Skeletal muscle cell (primary cell): ENCODE measurements around the gene CENPF.
"Not testable (repeated sequence)": the region's sequence is repeated elsewhere in the genome, so short reads cannot be mapped to it uniquely, and the experiment has no call there.

ENCODE experiments used
- DNase-seq: peaks from one replicate; pipeline ENCODE4 v3.0.0-alpha.2; 2010; ENCODE audit warnings: low read depth
- H3K4me3 ChIP-seq: 2 replicates; pipeline ENCODE4 v1.5.1; 2011; ENCODE audit warnings: low read depth, mild to moderate bottlenecking, control low read depth, low read length, moderate library complexity

The CENPF gene

DNA sequence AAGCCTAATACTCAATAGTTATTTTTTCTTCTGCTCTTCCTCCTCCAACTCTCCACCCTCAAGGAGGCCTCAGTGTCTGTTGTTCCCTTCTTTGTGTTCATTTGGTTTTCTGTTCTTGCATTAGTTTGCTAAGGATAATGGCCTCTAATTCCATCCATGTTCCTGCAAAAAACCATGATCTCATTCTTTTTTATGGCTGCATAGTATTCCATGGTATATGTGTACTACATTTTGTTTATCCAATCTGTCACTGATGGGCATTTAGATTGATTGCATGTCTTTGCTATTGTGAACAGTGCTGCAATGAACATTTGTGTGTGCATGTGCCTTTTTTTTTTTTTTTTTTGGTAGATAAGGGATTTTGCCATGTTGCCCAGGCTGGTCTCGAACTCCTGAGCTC lies 6.7 kb downstream of the CENPF start:
- no peak overlapping the region for H3K4me3 ChIP-seq

GRCh38 chr1:214610136-214610535 lies 7.1 kb downstream of the CENPF start:
- not testable (repeated sequence) for DNase-seq, H3K4me3 ChIP-seq

More for the DNA sequence above, 6.7 kb downstream of the CENPF start:
- DNase-seq, result no peak

- H3K4me3 ChIP-seq, result no peak overlapping the region
- DNase-seq, result no peak
Measured at GRCh38 chr1:214615109-214615508, 12.1 kb downstream of the CENPF start.

DNA sequence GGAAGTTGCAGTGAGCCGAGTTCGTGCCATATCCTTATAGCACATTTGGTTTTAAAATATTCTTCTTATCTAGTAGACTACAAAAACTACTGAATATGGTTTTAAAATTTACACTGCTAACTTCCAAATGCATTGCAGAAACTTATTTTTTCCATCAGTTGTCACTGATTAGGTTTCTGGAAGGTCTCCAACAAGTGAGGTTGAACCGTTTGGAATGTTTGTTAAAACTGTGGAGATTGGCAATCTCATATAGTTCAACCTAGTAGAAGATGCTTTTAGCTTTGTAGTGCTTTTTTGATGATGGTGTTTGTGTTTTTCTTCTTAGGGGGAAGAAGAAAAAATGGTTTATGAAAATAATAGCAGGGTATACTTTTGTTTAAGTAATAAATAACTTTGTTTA lies 12.9 kb downstream of the CENPF start:
- no peak overlapping the region for H3K4me3 ChIP-seq
- DNase-seq, result no peak

DNA sequence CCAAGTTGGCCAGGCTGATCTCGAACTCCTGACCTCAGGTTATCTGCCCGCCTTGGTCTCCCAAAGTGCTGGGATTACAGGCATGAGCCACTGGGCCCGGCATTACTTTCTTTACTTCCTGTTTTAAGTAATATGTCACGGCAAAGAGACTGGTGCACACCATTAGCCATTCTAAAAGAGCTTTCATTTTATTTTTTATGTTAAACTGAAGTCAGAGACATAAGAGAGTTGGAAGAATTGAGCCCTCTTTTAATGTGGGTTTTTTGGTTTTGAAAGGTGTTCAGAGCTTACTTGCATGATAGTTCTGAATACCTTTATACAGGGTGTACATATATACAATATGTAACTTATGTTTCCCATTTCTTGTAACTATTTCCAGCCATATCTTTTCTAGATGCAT lies 14.3 kb downstream of the CENPF start:
- no peak for DNase-seq
- no peak overlapping the region for H3K4me3 ChIP-seq

DNA sequence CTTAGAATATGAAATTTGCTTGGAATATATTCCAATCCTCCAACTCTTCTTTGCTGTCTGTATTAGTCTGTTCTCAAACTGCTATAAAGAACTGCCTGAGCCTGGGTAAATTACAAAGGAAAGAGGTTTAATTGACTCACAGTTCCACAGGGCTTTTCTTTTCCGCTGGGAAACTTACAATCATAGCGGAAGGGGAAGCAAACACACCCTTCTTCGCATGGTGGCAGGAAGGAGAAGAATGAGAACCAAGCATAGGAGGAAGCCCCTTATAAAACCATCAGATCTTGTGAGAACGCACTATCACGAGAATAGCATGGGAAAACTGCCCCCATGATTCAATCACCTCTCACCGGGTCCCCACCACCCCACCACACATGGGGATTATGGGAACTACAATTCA lies 14.8 kb downstream of the CENPF start:
- DNase-seq, result no peak
- H3K4me3 ChIP-seq, result no peak overlapping the region

GRCh38 chr1:214621236-214621635 lies 18.2 kb downstream of the CENPF start:
- H3K4me3 ChIP-seq, result no peak overlapping the region
- DNase-seq, result no peak

GRCh38 chr1:214623430-214623829 lies 20.4 kb downstream of the CENPF start:
- no peak overlapping the region for H3K4me3 ChIP-seq

DNA sequence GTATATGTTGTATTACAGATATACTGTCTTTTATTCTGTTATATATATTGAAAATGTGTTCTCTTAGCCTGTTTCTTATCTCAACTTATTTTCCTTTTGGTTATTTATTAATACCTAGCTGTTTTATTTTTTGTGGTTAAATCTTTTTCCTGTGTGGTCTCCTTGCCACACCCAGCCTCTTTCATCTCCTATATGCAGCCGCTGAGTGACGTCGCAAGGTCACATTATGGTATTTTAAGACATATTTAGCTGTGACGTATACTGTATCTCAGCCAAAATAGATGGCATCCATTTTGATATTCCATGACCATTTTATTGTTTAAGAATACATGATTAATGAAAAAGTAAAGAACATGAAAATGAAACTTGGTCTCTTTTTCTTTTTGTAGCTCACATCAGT lies 29.1 kb downstream of the CENPF start:
- no peak overlapping the region for H3K4me3 ChIP-seq
- DNase-seq, result no peak

More at GRCh38 chr1:214623430-214623829, 20.4 kb downstream of the CENPF start:
- no peak for DNase-seq

GRCh38 chr1:214633686-214634085 lies 30.7 kb downstream of the CENPF start:
- H3K4me3 ChIP-seq, result no peak overlapping the region
- DNase-seq, result no peak

- no peak for DNase-seq
- no peak overlapping the region for H3K4me3 ChIP-seq
Measured at GRCh38 chr1:214634267-214634666, 31.3 kb downstream of the CENPF start.

- no peak for DNase-seq
Measured at GRCh38 chr1:214635086-214635485, 32.1 kb downstream of the CENPF start.

DNA sequence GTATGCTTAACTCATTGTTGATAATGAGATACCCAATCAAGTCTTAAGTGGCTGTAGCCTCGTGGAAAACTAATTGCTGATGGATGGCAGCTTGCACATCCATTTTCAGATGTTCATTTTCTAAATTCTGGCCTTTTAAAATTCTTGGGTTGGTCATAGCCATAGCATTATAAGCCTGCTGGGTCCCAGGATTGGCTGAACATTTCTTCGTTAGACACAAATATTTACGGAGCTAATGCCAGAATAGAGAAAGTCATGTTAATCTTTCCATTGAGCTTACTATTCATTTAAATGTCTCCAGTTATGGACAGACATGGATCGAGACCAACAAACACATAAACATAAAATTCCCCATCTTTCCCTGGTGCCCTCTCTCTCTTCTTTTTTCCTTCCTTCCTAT lies 32.5 kb downstream of the CENPF start:
- no peak overlapping the region for H3K4me3 ChIP-seq
- no peak for DNase-seq

More at GRCh38 chr1:214635086-214635485, 32.1 kb downstream of the CENPF start:
- H3K4me3 ChIP-seq, result no peak overlapping the region

- H3K4me3 ChIP-seq, result no peak overlapping the region
- DNase-seq, result no peak
Measured at GRCh38 chr1:214636436-214636835, 33.4 kb downstream of the CENPF start.

- DNase-seq, result no peak
- H3K4me3 ChIP-seq, result no peak overlapping the region
Measured at GRCh38 chr1:214637125-214637524, 34.1 kb downstream of the CENPF start.

GRCh38 chr1:214637722-214638458 lies 34.9 kb downstream of the CENPF start:
- no peak overlapping the region for H3K4me3 ChIP-seq
- no peak for DNase-seq

DNA sequence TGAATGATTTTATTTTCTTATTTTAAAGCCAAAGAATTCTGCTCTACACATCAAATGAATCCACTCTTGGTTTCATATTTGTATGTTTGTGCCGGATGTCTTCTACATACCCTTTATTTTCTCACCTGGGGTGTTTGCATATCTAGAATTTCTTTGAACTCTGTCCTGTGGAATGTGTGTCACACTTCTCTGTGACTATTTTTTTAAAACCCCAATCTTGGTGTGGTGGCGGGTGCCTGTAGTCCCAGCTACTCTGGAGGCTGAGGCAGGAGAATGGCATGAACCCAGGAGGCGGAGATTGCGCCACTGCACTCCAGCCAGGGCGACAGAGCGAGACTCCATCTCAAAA lies 35.4 kb downstream of the CENPF start:
- DNase-seq, result no peak
- H3K4me3 ChIP-seq, result no peak overlapping the region

DNA sequence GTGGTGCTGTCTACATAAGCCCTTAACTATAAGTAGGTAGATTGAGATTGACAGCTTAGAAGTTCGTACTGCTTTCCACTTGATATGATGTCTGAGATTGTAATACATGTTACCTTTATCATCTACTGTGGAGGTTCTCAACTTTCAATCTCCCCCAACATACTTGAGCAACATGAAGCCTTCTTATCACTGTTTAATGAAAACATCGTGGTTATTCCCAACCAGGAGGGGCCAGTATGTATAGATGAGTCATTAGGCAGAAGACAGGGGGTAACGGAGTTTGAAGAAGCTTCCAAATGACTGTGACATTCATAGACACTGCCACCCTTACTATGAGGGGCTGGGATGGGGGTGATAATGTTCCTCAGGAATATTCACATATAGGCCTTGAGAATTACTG lies 36.0 kb downstream of the CENPF start:
- no peak for DNase-seq
- H3K4me3 ChIP-seq, result no peak overlapping the region

DNA sequence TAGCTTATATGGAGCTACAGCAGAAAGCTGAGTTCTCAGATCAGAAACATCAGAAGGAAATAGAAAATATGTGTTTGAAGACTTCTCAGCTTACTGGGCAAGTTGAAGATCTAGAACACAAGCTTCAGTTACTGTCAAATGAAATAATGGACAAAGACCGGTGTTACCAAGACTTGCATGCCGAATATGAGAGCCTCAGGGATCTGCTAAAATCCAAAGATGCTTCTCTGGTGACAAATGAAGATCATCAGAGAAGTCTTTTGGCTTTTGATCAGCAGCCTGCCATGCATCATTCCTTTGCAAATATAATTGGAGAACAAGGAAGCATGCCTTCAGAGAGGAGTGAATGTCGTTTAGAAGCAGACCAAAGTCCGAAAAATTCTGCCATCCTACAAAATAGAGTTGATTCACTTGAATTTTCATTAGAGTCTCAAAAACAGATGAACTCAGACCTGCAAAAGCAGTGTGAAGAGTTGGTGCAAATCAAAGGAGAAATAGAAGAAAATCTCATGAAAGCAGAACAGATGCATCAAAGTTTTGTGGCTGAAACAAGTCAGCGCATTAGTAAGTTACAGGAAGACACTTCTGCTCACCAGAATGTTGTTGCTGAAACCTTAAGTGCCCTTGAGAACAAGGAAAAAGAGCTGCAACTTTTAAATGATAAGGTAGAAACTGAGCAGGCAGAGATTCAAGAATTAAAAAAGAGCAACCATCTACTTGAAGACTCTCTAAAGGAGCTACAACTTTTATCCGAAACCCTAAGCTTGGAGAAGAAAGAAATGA lies 37.6 kb downstream of the CENPF start:
- H3K4me3 ChIP-seq, result no peak overlapping the region
- DNase-seq, result no peak

GRCh38 chr1:214641214-214641895 lies 38.4 kb downstream of the CENPF start:
- DNase-seq, result no peak
- no peak overlapping the region for H3K4me3 ChIP-seq
